GM18858 (cell line): Measurements from ENCODE around the gene ATG12.
"Not testable (repeated sequence)": the region's sequence is repeated elsewhere in the genome, so short reads cannot be mapped to it uniquely, and the experiment has no call there.

Experiments used
- ATAC-seq: cut with Tn5 transposase; IDR thresholded peaks from one replicate; pipeline ENCODE4 v1.9.1; 2021; ENCODE audit not compliant: unreplicated experiment

Gene ATG12

GRCh38 chr5:115841382-115842088, at the start of gene ATG12, which contains the start of gene AP3S1:
TSS of gene ATG12 (minus strand) at chr5:115841565. CDS start at chr5:115841552, 13 bp downstream.
TSS of gene AP3S1 (plus strand) at chr5:115841935. CDS start at chr5:115842038, 103 bp downstream.
- ATAC-seq = peak; percentile 70

- ATAC-seq = no peak
Measured at GRCh38 chr5:115888027-115888426, 46.7 kb upstream of the ATG12 start.

DNA sequence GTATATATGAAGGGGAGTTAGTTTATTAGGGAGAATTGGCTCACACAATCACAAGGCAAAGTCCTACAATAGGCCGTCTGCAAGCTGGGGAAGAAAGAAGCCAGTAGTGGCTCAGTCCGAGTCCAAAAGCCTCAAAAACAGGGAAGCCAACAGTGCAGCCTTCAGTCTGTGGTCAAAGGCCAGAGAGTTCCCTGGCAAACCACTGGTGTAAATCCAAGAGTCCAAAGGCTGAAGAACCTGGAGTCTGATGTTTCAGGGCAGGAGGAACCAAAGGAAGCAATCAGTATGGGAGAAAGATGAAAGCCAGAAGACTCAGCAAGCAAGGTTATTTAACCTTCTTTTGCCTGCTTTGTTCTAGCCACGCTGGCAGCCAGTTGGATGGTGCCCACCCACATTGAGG, 43.8 kb upstream of the ATG12 start:
- ATAC-seq = not testable (repeated sequence)

DNA sequence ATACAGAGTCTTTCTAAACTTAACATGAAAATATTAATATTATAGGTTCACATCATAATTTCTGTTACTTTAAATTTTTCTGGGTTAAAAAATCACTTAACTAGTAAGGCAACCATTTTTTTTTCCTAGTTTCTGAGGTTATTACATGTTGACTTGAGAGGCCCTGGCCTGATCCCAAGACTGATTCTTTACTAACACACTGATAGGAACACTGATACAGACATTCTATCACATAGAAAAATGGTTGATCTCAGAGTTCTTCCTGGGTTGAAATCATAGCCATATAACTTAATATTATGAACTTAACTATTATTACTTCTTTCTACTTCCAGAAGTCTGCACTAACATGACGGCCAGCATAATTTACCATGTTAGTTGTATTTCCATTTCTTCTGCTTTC, 43.3 kb upstream of the ATG12 start:
- ATAC-seq = no peak

- ATAC-seq = not testable (repeated sequence)
Measured at GRCh38 chr5:115882434-115882833, 41.1 kb upstream of the ATG12 start.

GRCh38 chr5:115877342-115877741, 36.0 kb upstream of the ATG12 start:
- not testable (repeated sequence) for ATAC-seq

- no peak for ATAC-seq
Measured at GRCh38 chr5:115875447-115875846, 34.1 kb upstream of the ATG12 start.

- no peak for ATAC-seq
Measured at GRCh38 chr5:115873392-115873791, 32.0 kb upstream of the ATG12 start.

DNA sequence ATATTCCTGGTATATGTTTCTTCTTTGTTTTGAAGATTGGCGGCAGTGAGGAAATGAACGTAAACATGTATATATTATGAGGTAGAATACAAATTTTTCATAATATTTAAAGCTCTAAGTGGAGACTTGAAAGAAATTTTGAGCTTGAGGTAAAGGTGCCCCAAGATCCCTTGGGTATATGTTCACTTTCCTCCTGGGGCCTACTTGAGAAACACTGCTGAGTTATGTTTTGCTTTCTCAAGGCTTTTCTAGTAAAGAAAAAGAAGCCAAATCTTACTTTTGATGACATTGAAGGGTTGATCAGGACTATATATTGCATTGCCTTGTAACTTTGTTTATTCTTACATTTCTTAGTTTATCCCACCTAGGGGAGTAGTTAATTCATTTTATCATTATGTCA, 31.1 kb upstream of the ATG12 start:
- ATAC-seq = no peak

DNA sequence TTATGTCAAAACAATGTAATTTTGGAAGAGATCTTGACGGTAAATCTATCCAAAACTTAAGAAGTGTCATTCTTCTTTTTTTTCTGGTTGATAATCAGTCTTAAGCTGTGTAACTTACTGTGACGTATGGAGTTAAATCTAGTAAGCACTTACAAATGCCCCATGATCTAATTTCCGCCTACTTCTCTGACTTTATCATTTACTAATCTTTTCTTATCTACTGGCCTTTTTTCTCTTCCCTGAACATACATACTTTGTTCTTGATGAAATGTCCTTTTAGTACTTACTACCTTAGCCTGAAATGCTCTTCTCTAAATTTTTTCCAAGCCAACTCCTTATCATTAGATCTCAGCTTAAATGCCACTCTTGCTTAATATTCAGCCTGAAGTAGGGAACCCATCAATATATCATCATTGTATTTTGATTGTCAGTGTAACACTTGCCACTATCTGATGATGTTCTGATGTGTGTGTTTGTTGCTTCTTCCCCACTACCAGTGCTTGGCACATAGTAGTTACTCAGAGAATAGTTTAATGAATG, 28.0 kb upstream of the ATG12 start:
- ATAC-seq = no peak

- no peak for ATAC-seq
Measured at GRCh38 chr5:115859378-115859777, 18.0 kb upstream of the ATG12 start.

- no peak for ATAC-seq
Measured at GRCh38 chr5:115858396-115858795, 17.0 kb upstream of the ATG12 start.

DNA sequence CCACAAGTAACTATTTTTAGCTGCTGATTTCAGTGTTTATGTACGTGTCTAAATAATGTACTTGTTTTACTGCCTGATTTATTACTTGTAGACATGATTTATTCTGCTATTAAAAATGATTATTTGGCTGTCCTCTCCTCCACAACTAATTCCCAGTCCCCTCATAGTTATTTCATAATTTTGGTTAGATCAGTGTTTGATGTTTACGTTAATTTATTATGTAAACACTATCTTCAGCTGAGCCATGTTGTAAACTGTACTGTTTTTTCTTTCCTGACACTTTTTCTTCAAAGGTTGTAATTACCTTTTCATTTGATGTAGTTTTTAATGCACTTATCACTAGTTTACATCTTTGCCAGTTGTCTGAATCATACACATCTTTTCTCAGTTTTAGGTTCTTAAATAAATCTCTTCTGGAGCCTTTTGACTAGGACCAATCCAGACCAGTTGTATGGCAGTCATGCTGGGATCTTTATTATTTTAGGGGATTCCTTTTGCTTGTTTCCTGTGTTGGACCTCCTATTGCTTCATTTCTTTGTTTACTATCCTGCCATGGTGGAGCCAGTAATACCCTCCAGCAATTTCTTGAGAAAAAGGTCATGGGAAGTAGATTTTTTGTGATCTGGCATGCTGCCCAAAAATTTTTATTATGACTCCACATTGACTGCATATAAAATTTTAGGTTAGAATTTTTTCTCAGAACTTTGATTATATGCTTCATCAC, 16.4 kb upstream of the ATG12 start:
- no peak for ATAC-seq

- no peak for ATAC-seq
Measured at GRCh38 chr5:115857057-115857479, 15.7 kb upstream of the ATG12 start.

GRCh38 chr5:115855959-115856358, 14.6 kb upstream of the ATG12 start:
- no peak for ATAC-seq

DNA sequence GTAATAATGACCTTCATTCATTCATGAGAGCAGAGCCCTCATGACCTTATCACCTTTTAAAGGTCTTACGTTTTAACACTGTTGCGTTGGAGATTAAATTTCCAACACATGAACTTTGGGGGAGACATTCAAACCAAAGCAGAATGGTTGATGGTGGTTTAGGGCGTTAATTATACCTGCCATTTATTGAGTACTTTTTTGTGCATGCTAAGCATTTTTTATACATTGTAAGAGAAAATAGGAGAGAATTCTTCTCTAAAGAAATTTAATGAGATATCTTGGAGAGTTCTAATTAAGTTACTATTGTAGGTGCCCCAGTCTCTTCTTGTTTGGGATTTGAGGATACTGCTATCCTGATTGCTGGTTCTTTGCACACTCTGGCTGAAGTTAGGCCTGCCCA, 12.8 kb upstream of the ATG12 start:
- no peak for ATAC-seq

DNA sequence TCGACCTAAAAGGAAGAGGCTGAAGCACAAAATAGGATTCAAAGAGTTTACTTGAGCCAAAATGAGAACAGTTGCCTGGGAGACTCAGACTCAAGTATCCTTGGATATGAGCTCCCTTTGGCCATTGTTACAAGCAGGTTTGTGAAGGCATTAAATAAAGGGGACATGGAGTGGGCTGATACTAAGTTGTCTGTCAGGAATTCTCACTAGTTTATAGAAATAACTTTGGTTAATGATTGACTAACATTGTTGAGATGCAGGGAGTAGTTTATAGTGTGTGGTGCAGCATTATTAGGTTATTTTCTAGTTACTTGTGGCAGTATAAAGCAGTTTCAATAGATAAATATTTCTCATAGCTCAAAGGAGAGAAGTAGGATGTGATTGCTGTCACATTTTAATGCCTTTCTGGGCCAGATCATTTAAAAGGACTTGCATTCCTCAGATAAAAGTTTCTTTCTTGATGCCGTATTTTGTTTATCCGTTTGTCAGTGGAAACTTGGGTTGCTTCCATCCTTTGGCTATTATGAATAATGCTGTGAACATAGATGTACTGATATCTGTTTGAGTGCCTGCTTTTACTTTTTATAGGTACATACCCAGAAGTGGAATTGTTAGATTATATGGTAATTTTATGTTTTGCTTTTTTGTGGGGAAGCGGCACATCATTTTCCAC, 9.5 kb upstream of the ATG12 start:
- ATAC-seq = no peak

DNA sequence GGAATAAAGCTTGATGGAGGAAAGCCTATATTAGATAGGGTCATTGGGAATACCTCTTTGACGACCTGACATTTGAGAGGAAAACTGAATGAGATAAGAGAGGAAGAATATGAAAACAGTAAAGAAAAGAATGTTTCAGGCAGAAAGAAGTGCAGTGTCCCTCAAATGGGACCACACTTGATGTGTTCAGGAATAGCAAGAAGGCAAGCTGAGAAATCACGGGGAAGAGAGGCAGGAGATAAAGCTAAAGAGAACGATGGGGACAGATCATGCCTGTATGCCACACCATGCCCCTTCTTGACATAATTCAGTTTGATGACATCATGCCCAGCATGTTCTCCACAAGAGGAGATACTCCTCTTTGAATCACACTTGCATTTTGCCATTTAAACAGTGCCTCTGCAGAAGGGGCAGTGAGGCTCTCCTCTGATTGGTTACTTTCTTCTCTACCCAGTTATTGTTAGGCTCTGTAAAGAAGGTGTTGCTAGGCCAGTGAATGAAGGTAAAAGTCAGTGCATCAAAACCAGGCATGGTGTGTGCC, 8.0 kb upstream of the ATG12 start:
- no peak for ATAC-seq

- no peak for ATAC-seq
Measured at GRCh38 chr5:115847290-115847689, 5.9 kb upstream of the ATG12 start.

DNA sequence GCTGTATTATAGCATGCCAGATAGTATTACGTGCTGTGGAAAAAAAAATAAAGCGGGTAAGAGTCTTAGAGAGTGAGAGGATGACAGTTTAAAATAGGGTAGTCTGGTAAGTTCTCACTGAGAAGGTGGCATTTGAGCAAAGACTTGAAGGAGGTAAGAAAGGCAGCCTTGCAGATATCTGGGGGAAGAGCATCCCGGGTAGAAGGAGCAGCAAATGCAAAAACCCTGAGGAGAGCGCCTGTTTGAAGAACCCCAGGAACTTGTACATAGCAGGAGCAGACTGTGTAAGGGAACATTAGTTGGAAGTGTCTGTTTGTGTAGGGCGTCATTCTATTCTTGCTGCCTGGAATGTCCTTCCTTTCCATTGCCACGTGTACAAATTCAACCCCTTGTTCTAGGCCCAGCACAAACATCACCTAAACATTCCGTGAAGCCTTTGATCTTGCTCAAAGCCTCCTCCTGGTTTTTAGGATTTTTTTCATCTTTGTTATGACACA, 3.0 kb upstream of the ATG12 start:
- ATAC-seq = no peak
